Naive thymus-derived CD4-positive, alpha-beta T cell (primary cell): ENCODE measurements around the gene THRA. TPM values are rescaled to one million over a fixed set of nuclear protein-coding genes. Genes with fewer than 3 reads are reported as not detected.
A peak's percentile ranks its signal among the peaks of the same experiment; 100 is the strongest.

ENCODE experiments used
- ATAC-seq: fragments of 150-1000 bp; cut with Tn5 transposase; 2 replicates; pipeline ENCODE4 v1.10.0; 2021; ENCODE audit warnings: mild to moderate bottlenecking, moderate library complexity
- CTCF ChIA-PET: fragments of 350-600 bp; sonication (Branson Sonifier 250); formaldehyde crosslinking; loops from one replicate; lab custom pipeline; 2021; ENCODE audit warnings: antibody characterized with exemption; lab: Charles Lee
- POLR2A ChIA-PET: fragments of 350-600 bp; sonication (Branson Sonifier 250); formaldehyde crosslinking; loops from one replicate; lab custom pipeline; 2021; ENCODE audit warnings: antibody characterized with exemption, inconsistent platforms; lab: Charles Lee
- DNase-seq, 9 donors: peaks; one replicate each; pipeline versions ENCODE4 v3.0.0 to v3.0.0-alpha.2; 2020 to 2022; ENCODE audit warnings: mixed read lengths in 1 of 9
- H3K27ac ChIP-seq: one replicate; pipeline ENCODE4 v1.7.0; 2013; ENCODE audit warnings: mild to moderate bottlenecking, low read depth, low read length, moderate library complexity
- H3K27me3 ChIP-seq, 2 donors: one replicate each; pipeline ENCODE4 v1.7.0; 2013; ENCODE audit warnings: low read length in 2 of 2, mild to moderate bottlenecking in 2 of 2, moderate library complexity in 2 of 2; ENCODE audit not compliant: control insufficient read depth in 2 of 2, insufficient read depth in 2 of 2
- H3K36me3 ChIP-seq, 3 experiments: 1 replicate in 2 of 3; 2 replicates in 1 of 3; pipeline ENCODE4 v1.7.0; 2013; ENCODE audit warnings: low read length in 3 of 3, mild to moderate bottlenecking in 3 of 3, moderate library complexity in 1 of 3; ENCODE audit not compliant: insufficient read depth in 3 of 3, control insufficient read depth in 2 of 3
- H3K4me1 ChIP-seq, 2 donors: one replicate each; pipeline ENCODE4 v1.7.0; 2013; ENCODE audit warnings: low read length in 2 of 2, mild to moderate bottlenecking in 2 of 2, moderate library complexity in 1 of 2; ENCODE audit not compliant: control insufficient read depth in 2 of 2, insufficient read depth in 2 of 2
- H3K4me3 ChIP-seq: 2 replicates; pipeline ENCODE4 v1.7.0; 2013; ENCODE audit warnings: mild to moderate bottlenecking, low read length
- H3K9me3 ChIP-seq, 3 experiments: 1 replicate in 2 of 3; 2 replicates in 1 of 3; pipeline ENCODE4 v1.7.0; 2013; ENCODE audit warnings: low read length in 3 of 3; ENCODE audit not compliant: control insufficient read depth in 2 of 3
- H3K27ac Mint-ChIP-seq, 9 donors: one replicate each; pipeline ENCODE4 v1.8.0; 2020 to 2022; ENCODE audit warnings: mixed read lengths in 9 of 9, mild to moderate bottlenecking in 8 of 9, moderate library complexity in 5 of 9, inconsistent platforms in 2 of 9
- H3K27me3 Mint-ChIP-seq, 5 donors: one replicate each; pipeline ENCODE4 v1.8.0; 2021 to 2022; ENCODE audit warnings: mixed read lengths in 5 of 5, mild to moderate bottlenecking in 1 of 5
- H3K36me3 Mint-ChIP-seq, 5 donors: one replicate each; pipeline ENCODE4 v1.8.0; 2020 to 2022; ENCODE audit warnings: mixed read lengths in 5 of 5, mild to moderate bottlenecking in 3 of 5, inconsistent platforms in 1 of 5
- H3K4me1 Mint-ChIP-seq, 7 donors: one replicate each; pipeline ENCODE4 v1.8.0; 2020 to 2022; ENCODE audit warnings: mixed read lengths in 7 of 7, mild to moderate bottlenecking in 3 of 7, inconsistent platforms in 1 of 7
- H3K4me3 Mint-ChIP-seq, 10 donors: one replicate each; pipeline ENCODE4 v1.8.0; 2020 to 2022; ENCODE audit warnings: mild to moderate bottlenecking in 10 of 10, mixed read lengths in 10 of 10, moderate library complexity in 6 of 10, inconsistent platforms in 2 of 10
- H3K9me3 Mint-ChIP-seq, 11 donors: one replicate each; pipeline ENCODE4 v1.8.0; 2020 to 2022; ENCODE audit warnings: mixed read lengths in 11 of 11, mild to moderate bottlenecking in 4 of 11, inconsistent platforms in 1 of 11, moderate library complexity in 1 of 11
- intact Hi-C, 2 donors: fragments of 100-400 bp; cut with micrococcal nuclease; formaldehyde crosslinking; loops; one replicate each; pipeline ENCODE4 v1.15.1; 2023
- polyA plus RNA-seq, 2 donors: library from polyadenylated mRNA; unstranded; fragments of 300-500 nt; fragmentation: Illumina TruSeq; gene quantifications; one replicate each; pipeline ENCODE4 v1.2.3, GENCODE V29; 2021
- total RNA-seq, 6 experiments: library from RNA in 5 of 6; stranded (reverse) in 5 of 6; gene quantifications; 1 replicate in 5 of 6; 2 replicates in 1 of 6; pipeline ENCODE4 v1.2.3 and lab custom pipeline; 2021 to 2026

Gene THRA
- total and polyA plus RNA-seq, 7 experiments from 2014 or later = 3.2 to 55.9 (median 33.5) TPM

DNA sequence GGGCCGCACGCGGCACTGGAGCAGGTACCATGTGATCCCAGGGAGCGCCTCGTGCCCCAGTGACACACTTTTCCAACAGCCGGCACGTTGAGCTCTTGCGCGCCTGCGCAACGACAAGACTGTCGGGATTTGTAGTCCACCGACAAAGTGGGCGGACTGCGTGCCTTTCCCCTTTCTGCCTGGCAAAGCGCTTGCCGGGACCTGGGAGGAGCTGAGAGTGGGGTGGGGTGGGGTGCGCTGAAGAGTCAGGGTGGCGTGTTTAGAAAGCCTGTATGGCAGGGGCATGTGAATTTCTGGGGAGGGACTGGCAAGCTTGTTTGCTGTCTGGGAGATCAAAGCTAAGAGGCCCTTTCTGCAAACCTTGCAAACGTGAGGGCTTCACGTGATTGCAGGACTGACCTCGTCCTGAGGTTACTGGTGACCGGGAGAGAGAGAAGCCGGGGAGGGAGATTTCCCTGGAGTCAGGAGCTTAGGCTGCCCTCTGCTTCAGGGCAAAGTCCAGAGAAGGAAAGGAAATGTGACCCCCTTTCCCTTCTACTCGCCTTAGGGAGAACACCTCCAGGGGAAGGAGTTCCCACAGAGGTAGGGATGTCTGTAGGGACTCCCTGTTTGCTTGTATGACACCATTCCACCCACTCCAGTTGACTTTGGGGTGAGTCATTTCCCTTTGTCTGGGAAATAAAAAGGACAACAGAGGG lies 38.1 kb downstream of the THRA start:
- Mint-ChIP-seq H3K27me3 (peaks cover 0 to 12% (median 0%) of the 10 kb centered on the region in 5 donors), H3K9me3 (peaks cover 0 to 8% (median 0%) of the 10 kb centered on the region in 11 donors), H3K36me3 (peaks cover 5 to 24% (median 12%) of the 10 kb centered on the region in 5 donors), H3K27ac (peak overlapping the region; percentile 84 to 100 (median 95)), H3K4me1 (peaks cover 71 to 96% (median 86%) of the 10 kb centered on the region in 7 donors), H3K4me3 (peak overlapping the region; percentile 82 to 99 (median 97))
- Histone ChIP-seq H3K9me3 (no peaks in the 10 kb centered on the region), H3K4me1 (peaks cover 66 to 70% of the 10 kb centered on the region in 2 donors), H3K4me3 (peak overlapping the region; percentile 97), H3K36me3 (peaks cover 0 to 11% (median 0%) of the 10 kb centered on the region in 3 experiments), H3K27ac (peak overlapping the region; percentile 94), H3K27me3 (no peaks in the 10 kb centered on the region)
- POLR2A ChIA-PET = interaction anchor here (0.5 to 12.4 kb wide), 17 partner anchors 11 to 510 kb away, joined by 3 to 291 read pairs (median 5); partner anchors contain the start of genes CASC3, MED24, MSL1 and THRA
- intact Hi-C loops = loop anchor here (1.0 to 10.0 kb wide), 4 partner anchors 39 to 504 kb away; partner anchors contain the start of genes CASC3 (in 1 of the 2), MED24 (in 1 of the 2) and PSMD3 (in 1 of the 2)
- DNase-seq = peak; percentile 67 to 89 (median 84)
- CTCF ChIA-PET = interaction anchor here (0.6 to 7.1 kb wide), 6 partner anchors 11 to 68 kb away, joined by 3 to 133 read pairs (median 5); partner anchors contain the start of gene THRA
- peak; percentile 21 for ATAC-seq

GRCh38 chr17:40101367-40102210 lies 38.8 kb downstream of the THRA start:
- DNase-seq = no peak
- Histone ChIP-seq H3K36me3 (peaks cover 0 to 11% (median 0%) of the 10 kb centered on the region in 3 experiments), H3K4me1 (peaks cover 70 to 72% of the 10 kb centered on the region in 2 donors), H3K27me3 (no peaks in the 10 kb centered on the region), H3K4me3 (peak overlapping the region; percentile 97), H3K27ac (peak overlapping the region; percentile 94), H3K9me3 (no peaks in the 10 kb centered on the region)
- peaks cover 72 to 96% (median 86%) of the 10 kb centered on the region in 7 donors for H3K4me1 Mint-ChIP-seq
- intact Hi-C loops = loop anchor here in 1 of 2 donors (10.0 kb wide), 1 partner anchor 503 kb away; no protein-coding TSS in a partner anchor
- H3K9me3 Mint-ChIP-seq = peaks cover 0 to 4% (median 0%) of the 10 kb centered on the region in 11 donors
- peaks cover 0 to 18% (median 0%) of the 10 kb centered on the region in 5 donors for H3K27me3 Mint-ChIP-seq
- ATAC-seq = no peak
- peak overlapping the region; percentile 82 to 99 (median 97) for H3K4me3 Mint-ChIP-seq
- peaks cover 0 to 16% (median 5%) of the 10 kb centered on the region in 5 donors for H3K36me3 Mint-ChIP-seq
- POLR2A ChIA-PET = interaction anchor here (0.5 to 12.4 kb wide), 10 partner anchors 11 to 1239 kb away, joined by 3 to 291 read pairs (median 10); partner anchors contain the start of genes CASC3 and THRA
- H3K27ac Mint-ChIP-seq = peak overlapping the region in 8 of 9 donors; percentile 89 to 100 (median 95)
- CTCF ChIA-PET = interaction anchor here (0.7 to 7.1 kb wide), 5 partner anchors 10 to 67 kb away, joined by 3 to 133 read pairs (median 20); no protein-coding TSS in a partner anchor

DNA sequence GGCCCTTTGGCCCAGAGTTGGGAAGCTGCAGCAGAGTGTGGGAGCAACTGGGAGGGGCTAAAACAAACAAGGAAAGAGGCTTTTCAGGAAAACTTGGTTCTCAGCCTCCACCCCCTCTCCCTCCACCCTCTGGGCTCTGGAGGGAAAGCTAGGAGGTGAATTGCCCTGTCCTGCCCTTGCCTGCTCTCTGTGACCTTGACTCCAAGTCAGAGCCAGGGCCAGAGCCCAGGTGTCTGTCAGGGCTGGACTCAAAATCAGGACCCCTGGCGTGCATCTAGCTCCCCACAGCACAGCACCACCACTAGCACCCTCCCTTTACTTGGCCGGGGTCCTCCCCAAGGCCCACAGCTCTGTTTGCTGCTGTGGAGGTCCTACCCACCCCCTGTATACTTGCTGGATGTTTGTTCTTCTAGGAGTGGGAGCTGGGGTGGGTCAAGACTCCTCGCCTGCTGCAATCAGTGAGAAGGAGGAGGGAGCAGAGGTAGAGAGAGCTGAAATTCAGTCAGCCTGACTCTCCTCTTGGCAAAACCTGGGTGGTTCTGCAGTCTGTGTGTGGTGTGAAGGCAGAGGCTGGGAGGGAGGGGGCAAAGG lies 40.4 kb downstream of the THRA start:
- DNase-seq (no peak), ATAC-seq (no peak)
- Histone ChIP-seq H3K9me3 (no peaks in the 10 kb centered on the region), H3K27ac (peak overlapping the region; percentile 59), H3K4me3 (no peak overlapping the region), H3K27me3 (no peaks in the 10 kb centered on the region), H3K36me3 (no peaks in the 10 kb centered on the region), H3K4me1 (peaks cover 68 to 70% of the 10 kb centered on the region in 2 donors)
- peaks cover 0 to 4% (median 0%) of the 10 kb centered on the region in 5 donors for H3K36me3 Mint-ChIP-seq
- H3K27ac Mint-ChIP-seq = peak overlapping the region in 8 of 9 donors; percentile 90 to 100 (median 100)
- peaks cover 78 to 96% (median 86%) of the 10 kb centered on the region in 7 donors for H3K4me1 Mint-ChIP-seq
- POLR2A ChIA-PET = interaction anchor here (0.6 to 12.4 kb wide), 6 partner anchors 9 to 1374 kb away, joined by 3 to 291 read pairs (median 6); partner anchors contain the start of gene MSL1
- peaks cover 0 to 30% (median 0%) of the 10 kb centered on the region in 5 donors for H3K27me3 Mint-ChIP-seq
- H3K9me3 Mint-ChIP-seq = peaks cover 0 to 4% (median 0%) of the 10 kb centered on the region in 11 donors
- H3K4me3 Mint-ChIP-seq = peak overlapping the region in 9 of 10 donors; percentile 59 to 88 (median 72)
- CTCF ChIA-PET = interaction anchor here (0.6 to 2.3 kb wide), 7 partner anchors 9 to 65 kb away, joined by 3 to 25 read pairs (median 3); no protein-coding TSS in a partner anchor
- intact Hi-C loops = loop anchor here in 1 of 2 donors (10.0 kb wide), 1 partner anchor 502 kb away; no protein-coding TSS in a partner anchor

- H3K4me3 Mint-ChIP-seq = peak overlapping the region in 9 of 10 donors; percentile 59 to 88 (median 72)
- intact Hi-C loops = loop anchor here in 1 of 2 donors (10.0 kb wide), 1 partner anchor 501 kb away; no protein-coding TSS in a partner anchor
- POLR2A ChIA-PET = interaction anchor here (0.6 to 12.4 kb wide), 5 partner anchors 9 to 43 kb away, joined by 3 to 291 read pairs (median 7); partner anchors contain the start of gene MSL1
- ATAC-seq (no peak), DNase-seq (no peak)
- peak overlapping the region; percentile 59 for H3K27ac ChIP-seq
- H3K36me3 Mint-ChIP-seq = peaks cover 0 to 2% (median 0%) of the 10 kb centered on the region in 5 donors
- peaks cover 68 to 70% of the 10 kb centered on the region in 2 donors for H3K4me1 ChIP-seq
- H3K36me3 ChIP-seq = no peaks in the 10 kb centered on the region
- H3K27ac Mint-ChIP-seq = peak overlapping the region in 8 of 9 donors; percentile 90 to 100 (median 100)
- peaks cover 0 to 30% (median 0%) of the 10 kb centered on the region in 5 donors for H3K27me3 Mint-ChIP-seq
- H3K4me1 Mint-ChIP-seq = peaks cover 77 to 96% (median 85%) of the 10 kb centered on the region in 7 donors
- peaks cover 0 to 2% (median 0%) of the 10 kb centered on the region in 11 donors for H3K9me3 Mint-ChIP-seq
- H3K4me3 ChIP-seq = no peak overlapping the region
- H3K27me3 ChIP-seq = no peaks in the 10 kb centered on the region
- CTCF ChIA-PET = interaction anchor here (0.6 to 2.3 kb wide), 7 partner anchors 9 to 373 kb away, joined by 3 to 25 read pairs (median 4); no protein-coding TSS in a partner anchor
- H3K9me3 ChIP-seq = no peaks in the 10 kb centered on the region
These were observed 40.9 kb downstream of the THRA start for GRCh38 chr17:40103688-40104087.

DNA sequence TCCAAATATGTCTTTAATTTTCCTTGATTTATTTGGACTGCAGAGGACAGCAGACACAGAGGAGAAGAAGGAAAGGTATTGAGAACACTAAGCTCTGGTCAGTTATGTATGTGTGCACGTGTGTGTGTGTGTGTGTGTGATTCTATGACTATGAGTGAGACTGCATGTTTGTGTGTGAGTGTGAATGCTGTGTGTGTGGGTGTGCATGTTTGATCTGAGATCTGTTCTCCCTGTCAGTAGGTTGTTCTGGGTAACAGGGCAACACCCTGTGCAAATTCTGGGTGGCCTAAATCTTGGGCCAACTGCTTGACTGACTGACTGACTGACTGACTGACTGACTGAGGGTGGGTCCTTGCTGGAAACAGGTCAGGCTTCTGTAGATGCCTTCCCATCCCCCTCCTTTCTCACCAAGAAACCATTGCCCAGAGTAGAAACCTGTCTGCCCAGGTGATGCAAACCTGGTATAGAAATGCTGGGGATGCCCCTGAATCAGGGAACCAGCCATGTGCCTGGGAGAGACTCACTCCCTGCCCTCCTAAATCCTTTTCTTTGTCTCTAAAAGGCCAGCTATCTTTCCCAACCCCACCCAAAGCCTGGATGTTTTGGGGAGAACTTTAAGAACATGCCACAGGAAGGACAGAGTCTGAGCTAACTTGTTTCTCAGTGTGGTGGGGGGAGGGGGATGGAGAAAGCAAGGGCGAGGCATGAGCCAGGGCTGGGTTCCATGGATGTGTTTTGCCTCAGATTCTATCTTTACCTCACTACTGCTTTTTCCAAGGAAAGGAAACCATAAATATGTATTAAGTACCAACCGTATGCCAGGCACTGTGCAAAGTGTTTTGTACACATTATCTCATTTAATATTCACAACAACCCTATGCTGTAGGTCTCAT lies 42.1 kb downstream of the THRA start:
- Mint-ChIP-seq H3K27ac (peak overlapping the region in 8 of 9 donors; percentile 97 to 100 (median 100)), H3K27me3 (peaks cover 0 to 30% (median 0%) of the 10 kb centered on the region in 5 donors), H3K4me1 (peaks cover 77 to 97% (median 90%) of the 10 kb centered on the region in 7 donors), H3K4me3 (peak overlapping the region; percentile 2 to 88 (median 70)), H3K36me3 (no peaks in the 10 kb centered on the region), H3K9me3 (no peaks in the 10 kb centered on the region)
- Histone ChIP-seq H3K27ac (peak overlapping the region; percentile 52), H3K9me3 (no peaks in the 10 kb centered on the region), H3K4me3 (peak overlapping the region; percentile 11), H3K27me3 (no peaks in the 10 kb centered on the region), H3K4me1 (peaks cover 73 to 79% of the 10 kb centered on the region in 2 donors), H3K36me3 (no peaks in the 10 kb centered on the region)
- intact Hi-C loops = loop anchor here in 1 of 2 donors (10.0 kb wide), 1 partner anchor 500 kb away; no protein-coding TSS in a partner anchor
- ATAC-seq = no peak
- ChIA-PET POLR2A (interaction anchor here (0.6 to 12.4 kb wide), 10 partner anchors 8 to 179 kb away, joined by 3 to 291 read pairs (median 4); partner anchors contain the start of genes CASC3, MED24, MSL1 and THRA), CTCF (interaction anchor here (0.7 to 0.8 kb wide), 2 partner anchors 8 to 62 kb away, joined by 3 read pairs; no protein-coding TSS in a partner anchor)
- DNase-seq = no peak
